ENCODE measurements around the gene MREG.
"Not testable (repeated sequence)": the region's sequence is repeated elsewhere in the genome, so short reads cannot be mapped to it uniquely, and the experiment has no call there.

Gene MREG

GRCh38 chr2:216014006-216014405, 655 bp upstream of the MREG start:
- TF ChIP-seq MYC (IDR thresholded peaks at IDR 0.05; ENCODE audit: low read depth, low read length), result no peak
- TF ChIP-seq, protein P1, sequence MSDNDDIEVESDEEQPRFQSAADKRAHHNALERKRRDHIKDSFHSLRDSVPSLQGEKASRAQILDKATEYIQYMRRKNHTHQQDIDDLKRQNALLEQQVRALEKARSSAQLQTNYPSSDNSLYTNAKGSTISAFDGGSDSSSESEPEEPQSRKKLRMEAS (IDR thresholded peaks at IDR 0.05; ENCODE audit: low read depth, low read length), result no peak
- peak overlapping the region; percentile 7 for H3K4me3 ChIP-seq (ENCODE audit: low read depth, low read length)
- DNase-seq (ENCODE audit: low read depth), result no peak

GRCh38 chr2:216012830-216013079, 596 bp downstream of the MREG start:
- DNase-seq (ENCODE audit: low read depth), result no peak

DNA sequence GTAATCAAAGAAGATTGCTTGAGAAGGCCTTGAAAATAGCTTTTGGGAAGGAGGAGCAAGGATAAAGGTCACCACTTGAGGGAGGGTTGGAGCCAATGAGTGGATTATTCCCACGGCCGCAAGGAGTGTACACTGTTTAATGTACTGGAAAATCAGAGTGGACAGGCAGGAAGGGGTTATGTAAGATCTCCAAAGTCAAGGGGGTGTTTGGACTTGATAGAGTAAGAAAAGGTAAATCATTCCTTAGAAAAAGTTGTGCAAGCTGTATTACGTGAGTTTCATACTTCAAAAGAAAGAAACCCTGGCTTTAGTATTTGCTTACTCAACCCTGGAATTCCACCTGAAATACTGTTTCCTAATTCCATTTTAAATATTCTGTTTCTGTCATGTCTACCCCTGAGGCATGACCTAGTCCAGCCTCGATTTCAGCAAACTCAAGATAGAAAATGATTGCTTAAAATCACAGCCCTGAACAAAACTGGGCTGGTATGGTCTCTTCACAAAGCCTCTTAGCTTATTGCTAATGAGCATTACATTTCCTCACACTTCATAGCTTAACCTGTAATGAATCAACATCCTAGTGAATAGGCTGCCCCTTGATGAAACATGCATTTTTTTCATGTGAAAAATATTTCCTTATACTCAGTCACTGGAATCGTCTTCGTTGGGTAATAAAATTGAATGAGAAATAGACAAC, 1.1 kb downstream of the MREG start:
- no peak for DNase-seq (ENCODE audit: low read depth)
- H3K4me3 ChIP-seq (ENCODE audit: low read depth, low read length), result peak overlapping the region; percentile 67
- TF ChIP-seq, protein P1 (IDR thresholded peaks at IDR 0.05; ENCODE audit: low read depth, low read length), result no peak
- TF ChIP-seq MYC (IDR thresholded peaks at IDR 0.05; ENCODE audit: low read depth, low read length), result no peak
- no peak for TF ChIP-seq POLR2A (IDR thresholded peaks at IDR 0.05; ENCODE audit: extremely low read depth, insufficient read length)
- no peak for TF ChIP-seq CTCF (IDR thresholded peaks at IDR 0.05; ENCODE audit: low read depth, low read length)

More at GRCh38 chr2:216012830-216013079, 596 bp downstream of the MREG start:
- H3K4me3 ChIP-seq (ENCODE audit: low read depth, low read length), result peak overlapping the region; percentile 67
- TF ChIP-seq POLR2A (IDR thresholded peaks at IDR 0.05; ENCODE audit: extremely low read depth, insufficient read length) (no peak), MYC (IDR thresholded peaks at IDR 0.05; ENCODE audit: low read depth, low read length) (no peak), CTCF (IDR thresholded peaks at IDR 0.05; ENCODE audit: low read depth, low read length) (no peak)
- TF ChIP-seq, protein P1 (IDR thresholded peaks at IDR 0.05; ENCODE audit: low read depth, low read length), result no peak

- H3K4me3 ChIP-seq (ENCODE audit: low read depth, low read length); DNase-seq (ENCODE audit: low read depth): not testable (repeated sequence)
Observed at GRCh38 chr2:216009215-216009614, 4.1 kb downstream of the MREG start.

- no peak for DNase-seq (ENCODE audit: low read depth)
- H3K4me3 ChIP-seq (ENCODE audit: low read depth, low read length), result no peak overlapping the region
- TF ChIP-seq, protein P1 (IDR thresholded peaks at IDR 0.05; ENCODE audit: low read depth, low read length), result no peak
- no peak for TF ChIP-seq CTCF (IDR thresholded peaks at IDR 0.05; ENCODE audit: low read depth, low read length)
- no peak for TF ChIP-seq MYC (IDR thresholded peaks at IDR 0.05; ENCODE audit: low read depth, low read length)
- no peak for TF ChIP-seq POLR2A (IDR thresholded peaks at IDR 0.05; ENCODE audit: extremely low read depth, insufficient read length)
Observed at GRCh38 chr2:216008387-216008786, 5.0 kb downstream of the MREG start.

DNA sequence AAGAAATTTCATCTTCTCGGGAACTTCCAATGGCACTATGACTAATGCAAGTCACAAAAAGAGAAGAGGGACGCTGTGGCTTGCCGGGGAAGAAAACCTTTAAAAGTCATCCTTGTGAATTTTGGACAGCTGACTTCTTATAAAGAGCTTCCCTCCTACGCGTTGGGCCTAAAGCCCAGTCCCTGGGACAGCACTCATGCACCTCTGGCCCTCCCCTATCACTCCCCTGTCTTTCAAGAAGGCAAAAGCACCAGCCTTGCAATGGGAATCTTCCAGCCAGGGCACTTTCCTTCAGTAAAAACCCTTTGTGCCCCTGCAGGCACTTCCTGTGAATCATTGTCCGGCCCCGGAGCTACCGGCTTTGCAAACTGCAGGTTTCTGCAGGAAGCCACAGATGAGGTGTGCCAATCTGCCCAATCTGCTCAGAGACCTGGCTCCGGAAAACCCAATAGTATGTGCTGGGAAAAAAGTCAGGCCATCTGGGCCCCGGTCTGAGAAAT, 7.1 kb downstream of the MREG start:
- DNase-seq (ENCODE audit: low read depth), result peak; percentile 89
- TF ChIP-seq CTCF (IDR thresholded peaks at IDR 0.05; ENCODE audit: low read depth, low read length) (no peak), MYC (IDR thresholded peaks at IDR 0.05; ENCODE audit: low read depth, low read length) (no peak), POLR2A (IDR thresholded peaks at IDR 0.05; ENCODE audit: extremely low read depth, insufficient read length) (no peak)
- TF ChIP-seq, protein P1 (IDR thresholded peaks at IDR 0.05; ENCODE audit: low read depth, low read length), result no peak
- no peak overlapping the region for H3K4me3 ChIP-seq (ENCODE audit: low read depth, low read length)

All from NB4 (cell line).